SK-N-SH treated with all-trans-retinoic acid at 6 μM for 48 hours (cell line): ENCODE results near the gene APLN.

ENCODE experiments used
- ATAC-seq: fragments of 200-7000 bp; cut with Tn5 transposase; 3 replicates; pipeline ENCODE4 v1.9.1; 2020; ENCODE audit warnings: mild to moderate bottlenecking, moderate library complexity
- ARNTL ChIP-seq: fragments of 450-650 bp; formaldehyde crosslinking; IDR thresholded peaks from 2 replicates; pipeline ENCODE4 v1.5.0; 2020; ENCODE audit warnings: low read depth, mild to moderate bottlenecking, moderate library complexity, borderline replicate concordance
- BACH2 ChIP-seq: fragments of 250-450 bp; sonication (Bioruptor Pico); IDR thresholded peaks from 2 replicates; pipeline ENCODE4 v1.9.0; 2021; ENCODE audit warnings: mild to moderate bottlenecking, borderline replicate concordance
- CSDC2 ChIP-seq: fragments of 250-450 bp; sonication (Bioruptor Pico); IDR thresholded peaks from 2 replicates; pipeline ENCODE4 v1.5.0; 2020; ENCODE audit warnings: mild to moderate bottlenecking, moderate library complexity
- ESRRG ChIP-seq: fragments of 250-450 bp; sonication (Bioruptor Pico); IDR thresholded peaks from 2 replicates; pipeline ENCODE4 v1.6.1; 2021; ENCODE audit warnings: mild to moderate bottlenecking
- ISL1 ChIP-seq: fragments of 250-450 bp; sonication (Bioruptor Pico); IDR thresholded peaks from 2 replicates; pipeline ENCODE4 v2.1.2; 2022; ENCODE audit warnings: mild to moderate bottlenecking, moderate library complexity
- OSR1 ChIP-seq: fragments of 250-450 bp; sonication (Bioruptor Pico); IDR thresholded peaks from 2 replicates; pipeline ENCODE4 v1.8.0; 2022; ENCODE audit warnings: moderate library complexity, mild to moderate bottlenecking, inconsistent platforms
- PPARA ChIP-seq: fragments of 250-450 bp; sonication (Bioruptor Pico); IDR thresholded peaks from 2 replicates; pipeline ENCODE4 v1.5.0; 2020; ENCODE audit warnings: mild to moderate bottlenecking, borderline replicate concordance
- RARB ChIP-seq: fragments of 250-450 bp; sonication (Bioruptor Pico); IDR thresholded peaks from 2 replicates; pipeline ENCODE4 v1.8.0; 2021; ENCODE audit warnings: mild to moderate bottlenecking, moderate library complexity
- SNAI2 ChIP-seq: fragments of 250-450 bp; sonication (Bioruptor Pico); IDR thresholded peaks from 2 replicates; pipeline ENCODE4 v1.5.0; 2020; ENCODE audit warnings: mild to moderate bottlenecking, moderate library complexity
- TCF4 ChIP-seq: fragments of 250-450 bp; sonication (Bioruptor Pico); IDR thresholded peaks from 2 replicates; pipeline ENCODE4 v1.8.0; 2021; ENCODE audit warnings: mild to moderate bottlenecking, moderate library complexity, borderline replicate concordance
- TOX ChIP-seq: fragments of 250-450 bp; sonication (Bioruptor Pico); IDR thresholded peaks from 2 replicates; pipeline ENCODE4 v1.8.0; 2021; ENCODE audit warnings: mild to moderate bottlenecking, moderate library complexity, borderline replicate concordance
- ZC3H10 ChIP-seq: fragments of 250-450 bp; sonication (Bioruptor Pico); IDR thresholded peaks from 2 replicates; pipeline ENCODE4 v1.5.1; 2021; ENCODE audit warnings: mild to moderate bottlenecking, moderate library complexity
- ZFP30 ChIP-seq: fragments of 450-650 bp; formaldehyde crosslinking; IDR thresholded peaks from 2 replicates; pipeline ENCODE4 v1.5.0; 2022; ENCODE audit warnings: mild to moderate bottlenecking, moderate library complexity
- ZNF565 ChIP-seq: fragments of 450-650 bp; formaldehyde crosslinking; conservative IDR thresholded peaks from 2 replicates; pipeline ENCODE4 v1.5.0; 2020; ENCODE audit warnings: low read depth, mild to moderate bottlenecking, moderate library complexity
- ZNF70 ChIP-seq: fragments of 450-650 bp; formaldehyde crosslinking; IDR thresholded peaks from 2 replicates; pipeline ENCODE4 v1.5.0; 2020; ENCODE audit warnings: mild to moderate bottlenecking, moderate library complexity
- ZNF8 ChIP-seq: fragments of 450-650 bp; formaldehyde crosslinking; IDR thresholded peaks from 2 replicates; pipeline ENCODE4 v1.5.0; 2020; ENCODE audit warnings: mild to moderate bottlenecking, moderate library complexity
- TF ChIP-seq, protein P1 (sequence below): fragments of 250-450 bp; sonication (Bioruptor Pico); IDR thresholded peaks from 2 replicates; pipeline ENCODE4 v1.5.0; 2020; ENCODE audit warnings: mild to moderate bottlenecking, moderate library complexity
- TF ChIP-seq, protein P2 (sequence below): fragments of 250-450 bp; sonication (Bioruptor Pico); IDR thresholded peaks from 2 replicates; pipeline ENCODE4 v1.8.0; 2020; ENCODE audit warnings: mild to moderate bottlenecking, moderate library complexity, borderline replicate concordance
- TF ChIP-seq, protein P3 (sequence below): fragments of 250-450 bp; sonication (Bioruptor Pico); IDR thresholded peaks from 2 replicates; pipeline ENCODE4 v1.8.0; 2021; ENCODE audit warnings: low read depth, mild to moderate bottlenecking, moderate library complexity, borderline replicate concordance
- TF ChIP-seq, protein P4 (sequence below): fragments of 250-450 bp; sonication (Bioruptor Pico); IDR thresholded peaks from 2 replicates; pipeline ENCODE4 v1.5.1; 2021; ENCODE audit warnings: mild to moderate bottlenecking, moderate library complexity

The APLN gene

DNA sequence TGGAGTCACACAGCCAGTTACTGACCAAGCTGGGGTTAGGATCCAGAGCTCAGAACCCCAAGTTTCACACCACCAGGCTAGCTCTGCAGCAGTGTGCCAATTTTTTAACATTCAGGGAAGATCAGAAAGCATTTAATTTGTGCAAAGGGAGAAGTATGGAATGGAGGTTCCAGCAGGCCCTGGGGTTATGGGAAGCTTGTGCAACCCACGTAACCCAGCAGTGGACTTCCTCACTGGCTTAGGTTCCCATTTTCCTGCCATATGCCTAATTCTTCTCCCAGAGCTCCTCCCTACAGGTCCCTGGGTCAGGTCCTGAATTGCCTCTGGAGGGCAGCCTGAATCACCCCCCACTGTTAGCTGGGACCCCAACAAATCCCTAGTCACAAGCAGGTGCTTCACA is 14.0 kb downstream of the APLN start:
- TF ChIP-seq RARB (no peak), TOX (no peak), BACH2 (CRISPR knock-in tag) (no peak), TCF4 (CRISPR knock-in tag) (no peak), ZNF8 (CRISPR knock-in tag) (no peak), ZNF70 (CRISPR knock-in tag) (no peak)
- TF ChIP-seq, protein P1, sequence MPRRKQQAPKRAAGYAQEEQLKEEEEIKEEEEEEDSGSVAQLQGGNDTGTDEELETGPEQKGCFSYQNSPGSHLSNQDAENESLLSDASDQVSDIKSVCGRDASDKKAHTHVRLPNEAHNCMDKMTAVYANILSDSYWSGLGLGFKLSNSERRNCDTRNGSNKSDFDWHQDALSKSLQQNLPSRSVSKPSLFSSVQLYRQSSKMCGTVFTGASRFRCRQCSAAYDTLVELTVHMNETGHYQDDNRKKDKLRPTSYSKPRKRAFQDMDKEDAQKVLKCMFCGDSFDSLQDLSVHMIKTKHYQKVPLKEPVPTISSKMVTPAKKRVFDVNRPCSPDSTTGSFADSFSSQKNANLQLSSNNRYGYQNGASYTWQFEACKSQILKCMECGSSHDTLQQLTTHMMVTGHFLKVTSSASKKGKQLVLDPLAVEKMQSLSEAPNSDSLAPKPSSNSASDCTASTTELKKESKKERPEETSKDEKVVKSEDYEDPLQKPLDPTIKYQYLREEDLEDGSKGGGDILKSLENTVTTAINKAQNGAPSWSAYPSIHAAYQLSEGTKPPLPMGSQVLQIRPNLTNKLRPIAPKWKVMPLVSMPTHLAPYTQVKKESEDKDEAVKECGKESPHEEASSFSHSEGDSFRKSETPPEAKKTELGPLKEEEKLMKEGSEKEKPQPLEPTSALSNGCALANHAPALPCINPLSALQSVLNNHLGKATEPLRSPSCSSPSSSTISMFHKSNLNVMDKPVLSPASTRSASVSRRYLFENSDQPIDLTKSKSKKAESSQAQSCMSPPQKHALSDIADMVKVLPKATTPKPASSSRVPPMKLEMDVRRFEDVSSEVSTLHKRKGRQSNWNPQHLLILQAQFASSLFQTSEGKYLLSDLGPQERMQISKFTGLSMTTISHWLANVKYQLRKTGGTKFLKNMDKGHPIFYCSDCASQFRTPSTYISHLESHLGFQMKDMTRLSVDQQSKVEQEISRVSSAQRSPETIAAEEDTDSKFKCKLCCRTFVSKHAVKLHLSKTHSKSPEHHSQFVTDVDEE (CRISPR knock-in tag) = no peak
- ATAC-seq = no peak

DNA sequence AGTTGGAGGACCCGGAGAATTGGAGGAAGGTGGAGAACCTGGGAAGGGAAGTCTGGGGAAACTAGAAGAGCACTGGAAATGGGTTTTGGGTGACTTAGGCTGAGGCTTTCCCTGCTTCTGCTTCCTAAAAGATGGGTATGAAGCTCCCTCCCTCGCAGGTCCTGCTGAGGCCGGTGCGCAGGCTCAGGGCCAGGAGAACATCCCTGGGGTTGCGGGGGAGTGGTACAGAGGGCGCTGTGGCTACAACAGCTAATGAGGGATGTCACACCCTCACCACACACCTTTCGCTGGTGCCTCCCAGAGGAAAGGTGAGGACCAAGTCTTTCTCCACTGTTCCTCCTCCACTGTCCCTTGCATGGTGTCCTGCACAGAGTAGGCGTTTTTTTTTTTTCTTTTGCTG is 15.8 kb downstream of the APLN start:
- no peak for ATAC-seq
- TF ChIP-seq TOX (no peak), SNAI2 (CRISPR knock-in tag) (no peak), OSR1 (CRISPR knock-in tag) (no peak), ISL1 (no peak), CSDC2 (CRISPR knock-in tag) (no peak), ZC3H10 (CRISPR knock-in tag) (no peak), TCF4 (CRISPR knock-in tag) (no peak), ESRRG (CRISPR knock-in tag) (no peak), ZNF8 (CRISPR knock-in tag) (no peak), ZNF70 (CRISPR knock-in tag) (no peak), ZNF565 (CRISPR knock-in tag) (no peak), PPARA (CRISPR knock-in tag) (no peak), ARNTL (CRISPR knock-in tag) (no peak), BACH2 (CRISPR knock-in tag) (no peak), ZFP30 (CRISPR knock-in tag) (no peak), RARB (no peak)
- TF ChIP-seq, protein P2, sequence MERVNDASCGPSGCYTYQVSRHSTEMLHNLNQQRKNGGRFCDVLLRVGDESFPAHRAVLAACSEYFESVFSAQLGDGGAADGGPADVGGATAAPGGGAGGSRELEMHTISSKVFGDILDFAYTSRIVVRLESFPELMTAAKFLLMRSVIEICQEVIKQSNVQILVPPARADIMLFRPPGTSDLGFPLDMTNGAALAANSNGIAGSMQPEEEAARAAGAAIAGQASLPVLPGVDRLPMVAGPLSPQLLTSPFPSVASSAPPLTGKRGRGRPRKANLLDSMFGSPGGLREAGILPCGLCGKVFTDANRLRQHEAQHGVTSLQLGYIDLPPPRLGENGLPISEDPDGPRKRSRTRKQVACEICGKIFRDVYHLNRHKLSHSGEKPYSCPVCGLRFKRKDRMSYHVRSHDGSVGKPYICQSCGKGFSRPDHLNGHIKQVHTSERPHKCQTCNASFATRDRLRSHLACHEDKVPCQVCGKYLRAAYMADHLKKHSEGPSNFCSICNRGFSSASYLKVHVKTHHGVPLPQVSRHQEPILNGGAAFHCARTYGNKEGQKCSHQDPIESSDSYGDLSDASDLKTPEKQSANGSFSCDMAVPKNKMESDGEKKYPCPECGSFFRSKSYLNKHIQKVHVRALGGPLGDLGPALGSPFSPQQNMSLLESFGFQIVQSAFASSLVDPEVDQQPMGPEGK = no peak
- TF ChIP-seq, protein P1 (CRISPR knock-in tag) = no peak
- TF ChIP-seq, protein P3, sequence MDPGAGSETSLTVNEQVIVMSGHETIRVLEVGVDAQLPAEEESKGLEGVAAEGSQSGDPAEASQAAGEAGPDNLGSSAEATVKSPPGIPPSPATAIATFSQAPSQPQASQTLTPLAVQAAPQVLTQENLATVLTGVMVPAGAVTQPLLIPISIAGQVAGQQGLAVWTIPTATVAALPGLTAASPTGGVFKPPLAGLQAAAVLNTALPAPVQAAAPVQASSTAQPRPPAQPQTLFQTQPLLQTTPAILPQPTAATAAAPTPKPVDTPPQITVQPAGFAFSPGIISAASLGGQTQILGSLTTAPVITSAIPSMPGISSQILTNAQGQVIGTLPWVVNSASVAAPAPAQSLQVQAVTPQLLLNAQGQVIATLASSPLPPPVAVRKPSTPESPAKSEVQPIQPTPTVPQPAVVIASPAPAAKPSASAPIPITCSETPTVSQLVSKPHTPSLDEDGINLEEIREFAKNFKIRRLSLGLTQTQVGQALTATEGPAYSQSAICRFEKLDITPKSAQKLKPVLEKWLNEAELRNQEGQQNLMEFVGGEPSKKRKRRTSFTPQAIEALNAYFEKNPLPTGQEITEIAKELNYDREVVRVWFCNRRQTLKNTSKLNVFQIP (CRISPR knock-in tag) = no peak
- TF ChIP-seq, protein P4, sequence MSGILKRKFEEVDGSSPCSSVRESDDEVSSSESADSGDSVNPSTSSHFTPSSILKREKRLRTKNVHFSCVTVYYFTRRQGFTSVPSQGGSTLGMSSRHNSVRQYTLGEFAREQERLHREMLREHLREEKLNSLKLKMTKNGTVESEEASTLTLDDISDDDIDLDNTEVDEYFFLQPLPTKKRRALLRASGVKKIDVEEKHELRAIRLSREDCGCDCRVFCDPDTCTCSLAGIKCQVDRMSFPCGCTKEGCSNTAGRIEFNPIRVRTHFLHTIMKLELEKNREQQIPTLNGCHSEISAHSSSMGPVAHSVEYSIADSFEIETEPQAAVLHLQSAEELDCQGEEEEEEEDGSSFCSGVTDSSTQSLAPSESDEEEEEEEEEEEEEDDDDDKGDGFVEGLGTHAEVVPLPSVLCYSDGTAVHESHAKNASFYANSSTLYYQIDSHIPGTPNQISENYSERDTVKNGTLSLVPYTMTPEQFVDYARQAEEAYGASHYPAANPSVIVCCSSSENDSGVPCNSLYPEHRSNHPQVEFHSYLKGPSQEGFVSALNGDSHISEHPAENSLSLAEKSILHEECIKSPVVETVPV (CRISPR knock-in tag) = no peak
